Stomach (tissue), 4 donors: ENCODE results near the gene CFAP92.

Source experiments
- CTCF ChIP-seq, 7 experiments: fragments of 450-650 bp in 4 of 7; fragments of 200-600 bp in 3 of 7; sonication (generic) in 3 of 7; IDR thresholded peaks; one replicate each; pipeline ENCODE4 v1.5.1; 2016 to 2019; ENCODE audit warnings: antibody characterized with exemption in 7 of 7, control low read depth in 2 of 7, mild to moderate bottlenecking in 1 of 7
- POLR2AphosphoS5 ChIP-seq, 3 donors: sonication (generic); formaldehyde crosslinking; IDR thresholded peaks; one replicate each; pipeline ENCODE4 v1.6.1; 2016; ENCODE audit warnings: antibody characterized with exemption in 3 of 3

GRCh38 chr3:128882719-128883118 lies 111.2 kb downstream of the CFAP92 start:
- no peak for TF ChIP-seq POLR2AphosphoS5 (IDR thresholded peaks at IDR 0.05)
- TF ChIP-seq CTCF (IDR thresholded peaks at IDR 0.05), result no peak
